CD4-positive, alpha-beta T cell (primary cell): Measurements from ENCODE around the gene TUT1. TPM values are rescaled to one million over a fixed set of nuclear protein-coding genes. Genes with fewer than 3 reads are reported as not detected.

Source experiments
- ATAC-seq: fragments of 200-7000 bp; cut with Tn5 transposase; one replicate; pipeline ENCODE4 v1.10.0; 2022; ENCODE audit warnings: mild to moderate bottlenecking; ENCODE audit not compliant: poor library complexity
- CTCF ChIA-PET: fragments of 350-600 bp; sonication (Branson Sonifier 250); formaldehyde crosslinking; loops from one replicate; lab custom pipeline; 2021; ENCODE audit warnings: antibody characterized with exemption, inconsistent platforms; lab: Charles Lee
- POLR2A ChIA-PET: fragments of 350-600 bp; sonication (Branson Sonifier 250); formaldehyde crosslinking; loops from one replicate; lab custom pipeline; 2021; ENCODE audit warnings: antibody characterized with exemption, inconsistent platforms; lab: Charles Lee
- DNase-seq, 14 experiments: peaks; one replicate each; pipeline ENCODE4 v3.0.0-alpha.2; 2013 to 2020; ENCODE audit warnings: mixed read lengths in 2 of 14
- H3K27ac ChIP-seq, 2 donors: one replicate each; pipeline versions ENCODE4 v1.5.1 to v1.7.0; 2013; ENCODE audit warnings: low read length in 2 of 2, low read depth in 1 of 2, mild to moderate bottlenecking in 1 of 2
- H3K27me3 ChIP-seq, 2 experiments: 1 replicate in 1 of 2; 2 replicates in 1 of 2; pipeline versions ENCODE4 v1.6.1 to v1.7.0; 2013; ENCODE audit warnings: low read length in 2 of 2, control low read depth in 1 of 2, mild to moderate bottlenecking in 1 of 2, moderate library complexity in 1 of 2; ENCODE audit not compliant: insufficient read depth in 2 of 2, control insufficient read depth in 1 of 2
- H3K36me3 ChIP-seq: one replicate; pipeline ENCODE4 v1.6.1; 2013; ENCODE audit warnings: low read length, control low read depth; ENCODE audit not compliant: insufficient read depth
- H3K4me1 ChIP-seq: one replicate; pipeline ENCODE4 v1.6.1; 2013; ENCODE audit warnings: low read length, control low read depth; ENCODE audit not compliant: insufficient read depth
- H3K4me3 ChIP-seq: one replicate; pipeline ENCODE4 v1.5.1; 2013; ENCODE audit warnings: mild to moderate bottlenecking, low read length, moderate library complexity
- H3K9me3 ChIP-seq, 2 experiments: 1 replicate in 1 of 2; 2 replicates in 1 of 2; pipeline versions ENCODE4 v1.6.1 to v1.7.0; 2013; ENCODE audit warnings: low read length in 2 of 2, mild to moderate bottlenecking in 2 of 2, control low read depth in 1 of 2, moderate library complexity in 1 of 2; ENCODE audit not compliant: control insufficient read depth in 1 of 2, insufficient read depth in 1 of 2
- H3K27ac Mint-ChIP-seq: one replicate; pipeline ENCODE4 v1.8.0; 2020; ENCODE audit warnings: mixed read lengths
- H3K27me3 Mint-ChIP-seq: one replicate; pipeline ENCODE4 v1.8.0; 2021; ENCODE audit warnings: mixed read lengths
- H3K36me3 Mint-ChIP-seq: one replicate; pipeline ENCODE4 v1.8.0; 2021; ENCODE audit warnings: low read depth, mixed read lengths
- H3K4me1 Mint-ChIP-seq: one replicate; pipeline ENCODE4 v1.8.0; 2021; ENCODE audit warnings: low read depth, mixed read lengths
- H3K4me3 Mint-ChIP-seq: one replicate; pipeline ENCODE4 v1.8.0; 2020; ENCODE audit warnings: mild to moderate bottlenecking, mixed read lengths
- H3K9me3 Mint-ChIP-seq: one replicate; pipeline ENCODE4 v1.8.0; 2020; ENCODE audit warnings: mixed read lengths
- CTCF ChIP-seq: fragments of 200-600 bp; IDR thresholded peaks from one replicate; pipeline ENCODE4 v1.8.0; 2022; ENCODE audit warnings: antibody characterized with exemption, mild to moderate bottlenecking
- intact Hi-C, 2 experiments: fragments of 100-400 bp; cut with DNase I in 1 of 2; cut with micrococcal nuclease in 1 of 2; formaldehyde crosslinking; loops; one replicate each; pipeline versions ENCODE4 v1.15.1 to v1.9.0; 2023 to 2025; cut with DNase I, micrococcal nuclease
- total RNA-seq, 174 experiments: library from RNA in 2 of 174; stranded (reverse) in 2 of 174; gene quantifications; one replicate each; pipeline ENCODE4 v1.2.3 and lab custom pipeline; 2021 to 2026

TUT1 gene
- total RNA-seq, 2 experiments from 2014 or later: 25.5 to 26.2 TPM

- intact Hi-C loops: loop anchor here (1.0 to 10.0 kb wide), 3 partner anchors 10 to 164 kb away; partner anchors contain the start of genes GANAB (in 1 of the 2), POLR2G (in 1 of the 2) and TUT1 (in 1 of the 2)
- peaks cover 56% of the 10 kb centered on the region for H3K4me1 Mint-ChIP-seq
- peaks cover 57% of the 10 kb centered on the region for H3K36me3 ChIP-seq
- H3K27ac Mint-ChIP-seq: peak overlapping the region; percentile 93
- peaks cover 49% of the 10 kb centered on the region for H3K4me1 ChIP-seq
- no peak for TF ChIP-seq CTCF
- no peak for ATAC-seq
- H3K9me3 ChIP-seq: no peaks in the 10 kb centered on the region
- CTCF ChIA-PET: interaction anchor here (0.6 to 2.8 kb wide), 5 partner anchors 9 to 280 kb away, joined by 3 to 13 read pairs (median 5); partner anchors contain the start of gene TUT1
- peak overlapping the region; percentile 85 to 94 for H3K27ac ChIP-seq
- no peaks in the 10 kb centered on the region for H3K27me3 Mint-ChIP-seq
- POLR2A ChIA-PET: interaction anchor here (0.9 to 4.1 kb wide), 27 partner anchors 9 to 255 kb away, joined by 3 to 177 read pairs (median 10); partner anchors contain the start of genes B3GAT3, C11orf98, CSKMT and EEF1G
- H3K9me3 Mint-ChIP-seq: no peaks in the 10 kb centered on the region
- H3K4me3 Mint-ChIP-seq: peak overlapping the region; percentile 94
- H3K27me3 ChIP-seq: no peaks in the 10 kb centered on the region
- H3K4me3 ChIP-seq: peak overlapping the region; percentile 100
- peak in 11 of 14 experiments; percentile 25 to 73 (median 47) for DNase-seq
- H3K36me3 Mint-ChIP-seq: peaks cover 82% of the 10 kb centered on the region
Measured at GRCh38 chr11:62601122-62601371, 9.7 kb upstream of the TUT1 start.

- POLR2A ChIA-PET: interaction anchor here (1.2 to 4.1 kb wide), 22 partner anchors 9 to 255 kb away, joined by 3 to 177 read pairs (median 14); partner anchors contain the start of genes B3GAT3, C11orf98, CSKMT and EEF1G
- DNase-seq (peak in 3 of 14 experiments; percentile 17 to 25 (median 21)), ATAC-seq (no peak)
- peaks cover 57% of the 10 kb centered on the region for H3K36me3 ChIP-seq
- H3K4me3 ChIP-seq: peak overlapping the region; percentile 100
- peaks cover 81% of the 10 kb centered on the region for H3K36me3 Mint-ChIP-seq
- H3K9me3 Mint-ChIP-seq: no peaks in the 10 kb centered on the region
- H3K27ac ChIP-seq: peak overlapping the region; percentile 85 to 94
- H3K4me1 ChIP-seq: peaks cover 49% of the 10 kb centered on the region
- H3K9me3 ChIP-seq: no peaks in the 10 kb centered on the region
- CTCF ChIA-PET: interaction anchor here (0.6 to 2.8 kb wide), 3 partner anchors 8 to 94 kb away, joined by 3 to 13 read pairs (median 4); partner anchors contain the start of gene TUT1
- H3K4me1 Mint-ChIP-seq: peaks cover 58% of the 10 kb centered on the region
- no peaks in the 10 kb centered on the region for H3K27me3 Mint-ChIP-seq
- intact Hi-C loops: loop anchor here (1.0 to 10.0 kb wide), 4 partner anchors 8 to 164 kb away; partner anchors contain the start of genes GANAB (in 1 of the 2), POLR2G (in 1 of the 2) and TUT1 (in 1 of the 2)
- H3K4me3 Mint-ChIP-seq: peak overlapping the region; percentile 94
- H3K27ac Mint-ChIP-seq: peak overlapping the region; percentile 93
- no peaks in the 10 kb centered on the region for H3K27me3 ChIP-seq
- no peak for TF ChIP-seq CTCF
Measured at GRCh38 chr11:62600367-62601121, 9.2 kb upstream of the TUT1 start.

- H3K27me3 Mint-ChIP-seq: no peaks in the 10 kb centered on the region
- POLR2A ChIA-PET: interaction anchor here (0.8 to 4.1 kb wide), 25 partner anchors 8 to 256 kb away, joined by 3 to 177 read pairs (median 10); partner anchors contain the start of genes B3GAT3, C11orf98, CSKMT and EEF1G
- H3K4me3 ChIP-seq: peak overlapping the region; percentile 100
- peaks cover 81% of the 10 kb centered on the region for H3K36me3 Mint-ChIP-seq
- peaks cover 49% of the 10 kb centered on the region for H3K4me1 ChIP-seq
- CTCF ChIA-PET: interaction anchor here (2.8 kb wide), 1 partner anchor 8 kb away, joined by 13 read pairs; the partner anchor contains the start of gene TUT1
- no peak for TF ChIP-seq CTCF
- intact Hi-C loops: loop anchor here (1.0 to 10.0 kb wide), 5 partner anchors 8 to 281 kb away; partner anchors contain the start of genes GANAB (in 1 of the 2), POLR2G (in 1 of the 2) and SLC3A2 (in 1 of the 2)
- peaks cover 64% of the 10 kb centered on the region for H3K4me1 Mint-ChIP-seq
- no peak for ATAC-seq
- peak overlapping the region; percentile 94 for H3K4me3 Mint-ChIP-seq
- no peaks in the 10 kb centered on the region for H3K9me3 Mint-ChIP-seq
- peak overlapping the region; percentile 85 to 94 for H3K27ac ChIP-seq
- peak in 3 of 14 experiments; percentile 23 to 69 (median 58) for DNase-seq
- H3K27me3 ChIP-seq: no peaks in the 10 kb centered on the region
- H3K36me3 ChIP-seq: peaks cover 57% of the 10 kb centered on the region
- no peaks in the 10 kb centered on the region for H3K9me3 ChIP-seq
- peak overlapping the region; percentile 93 for H3K27ac Mint-ChIP-seq
Measured at GRCh38 chr11:62599901-62600300, 8.6 kb upstream of the TUT1 start.
